Stimulated activated CD8-positive, alpha-beta memory T cell treated with anti-CD3 and anti-CD28 coated beads, Interleukin-4, amount 100 ng/mL, for 48 hours (primary cell): ENCODE measurements around the gene NTM.
"Not testable (repeated sequence)": the region's sequence is repeated elsewhere in the genome, so short reads cannot be mapped to it uniquely, and the experiment has no call there.

Experiments
- DNase-seq: peaks from one replicate; pipeline ENCODE4 v3.0.0-alpha.2; 2020

NTM gene

DNA sequence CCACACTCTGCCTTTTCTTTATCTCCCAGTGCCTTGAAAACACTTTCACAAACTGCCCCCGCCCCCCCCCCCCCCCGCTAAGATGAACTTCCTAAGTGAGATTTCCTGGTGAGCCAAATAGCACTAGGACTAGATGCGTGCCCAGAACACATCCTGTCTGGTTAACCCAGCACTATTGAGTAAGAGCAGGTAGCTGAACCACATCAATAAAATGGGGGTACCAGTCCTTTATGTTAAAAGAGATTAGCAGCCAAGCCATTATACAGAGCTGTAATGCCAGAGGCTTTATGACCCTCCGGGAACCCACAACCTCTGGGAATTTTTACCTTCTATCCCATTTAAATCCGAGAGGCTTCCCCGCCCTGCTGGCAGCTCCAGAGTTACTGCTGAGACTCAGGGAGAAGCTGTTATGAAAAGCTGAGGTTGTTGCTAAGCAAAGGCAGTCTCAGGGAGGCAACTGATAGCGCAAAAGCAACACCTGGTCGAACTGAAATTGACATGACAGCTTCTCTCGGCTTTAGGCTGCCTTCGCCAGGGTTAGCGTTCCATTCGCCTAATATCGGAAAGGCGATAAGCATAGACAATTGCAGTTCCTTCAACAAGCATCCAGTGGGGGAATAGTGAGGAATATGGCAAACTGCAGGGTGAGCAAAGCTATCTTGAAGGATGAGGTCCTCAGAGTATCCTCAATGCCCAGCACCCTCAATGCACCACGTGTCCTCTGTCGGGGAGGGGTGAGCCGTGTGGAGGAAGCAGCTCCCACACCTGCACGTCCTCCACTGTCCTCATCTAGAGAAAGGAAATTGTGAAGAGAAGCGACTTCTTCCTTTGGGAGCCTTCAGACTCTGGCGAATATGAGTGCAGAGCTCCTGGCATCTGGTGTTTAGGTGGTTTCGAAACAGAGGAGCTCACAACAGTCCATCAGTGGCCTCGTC lies 977.0 kb downstream of the NTM start:
- no peak for DNase-seq

DNA sequence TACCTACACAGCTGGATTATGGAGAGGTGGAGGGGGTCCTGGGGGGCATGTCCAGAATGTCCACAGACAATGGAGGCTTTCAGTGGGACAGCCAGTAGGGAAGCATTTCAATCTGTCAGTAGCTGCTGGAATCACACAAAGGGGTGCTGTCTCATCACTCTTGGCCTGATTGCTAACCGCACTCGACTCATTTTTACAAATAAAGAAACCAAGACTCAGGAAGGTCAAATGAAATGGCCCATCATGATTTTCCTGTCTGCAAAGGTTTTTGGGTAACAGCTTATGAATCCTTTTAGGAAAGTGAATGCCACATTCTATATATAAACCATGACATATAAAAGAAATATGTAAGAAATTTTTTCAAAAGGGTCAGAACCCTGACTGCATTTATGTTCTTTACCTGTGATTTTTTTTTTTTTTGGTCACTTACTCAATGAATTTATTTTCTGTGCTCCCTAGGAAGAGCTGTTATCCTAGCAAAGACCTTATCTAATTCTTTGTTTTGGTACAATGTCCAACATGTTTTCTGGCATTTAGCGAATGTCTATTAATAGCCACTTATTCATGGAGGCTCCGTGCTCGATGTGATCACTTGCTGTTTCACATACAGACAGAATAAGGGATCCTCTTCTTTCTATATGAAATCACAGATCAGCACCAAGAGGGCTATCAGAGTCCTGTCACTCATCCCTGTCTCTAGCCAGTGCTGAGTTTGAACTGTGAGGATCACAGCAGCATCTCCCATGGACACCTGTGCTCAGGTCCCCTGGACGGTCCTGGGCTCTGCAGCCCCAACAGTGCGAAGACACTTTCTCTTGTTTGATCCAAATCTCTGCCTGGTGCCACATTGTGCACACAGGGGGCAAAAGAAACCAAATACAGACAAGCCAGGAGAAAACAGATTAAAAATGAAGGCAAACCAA lies 979.7 kb downstream of the NTM start:
- no peak for DNase-seq

DNA sequence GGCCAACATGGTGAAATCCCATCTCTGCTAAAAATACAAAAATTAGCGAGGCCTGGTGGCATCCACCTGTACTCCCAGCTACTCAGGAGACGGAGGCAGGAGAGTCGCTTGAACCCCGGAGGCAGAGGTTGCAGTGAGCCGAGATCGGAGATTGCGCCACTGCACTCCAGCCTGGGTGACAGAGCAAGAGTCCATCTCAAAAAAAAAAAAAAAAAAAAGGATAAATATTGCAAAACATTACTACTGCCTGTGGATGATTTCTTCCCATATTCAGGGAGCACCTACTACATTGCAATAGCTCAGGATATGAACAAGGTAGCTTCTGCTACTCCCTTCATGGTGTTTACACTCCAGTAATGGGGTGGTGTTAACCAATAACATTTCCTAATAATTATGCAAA lies 980.6 kb downstream of the NTM start:
- DNase-seq = no peak

DNA sequence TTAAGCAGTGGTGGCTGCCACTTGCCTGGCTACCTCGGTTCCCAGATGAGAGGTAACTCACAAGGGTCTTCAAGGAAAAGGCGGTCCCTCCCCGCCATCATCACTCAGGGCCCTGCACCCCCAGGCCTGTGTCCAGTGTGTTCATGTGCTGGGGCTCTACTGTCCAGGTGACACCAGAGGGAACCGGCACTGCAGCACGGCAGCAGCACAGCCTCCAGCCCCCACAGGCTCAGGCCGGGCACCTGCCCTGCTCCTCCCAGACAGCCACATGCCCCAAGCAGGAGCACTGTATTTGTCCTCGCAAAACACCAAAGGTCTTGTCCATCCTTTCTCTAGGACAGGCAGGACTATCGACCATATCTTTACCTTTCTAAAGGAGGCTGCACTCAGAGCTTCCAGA lies 982.1 kb downstream of the NTM start:
- DNase-seq = no peak

DNA sequence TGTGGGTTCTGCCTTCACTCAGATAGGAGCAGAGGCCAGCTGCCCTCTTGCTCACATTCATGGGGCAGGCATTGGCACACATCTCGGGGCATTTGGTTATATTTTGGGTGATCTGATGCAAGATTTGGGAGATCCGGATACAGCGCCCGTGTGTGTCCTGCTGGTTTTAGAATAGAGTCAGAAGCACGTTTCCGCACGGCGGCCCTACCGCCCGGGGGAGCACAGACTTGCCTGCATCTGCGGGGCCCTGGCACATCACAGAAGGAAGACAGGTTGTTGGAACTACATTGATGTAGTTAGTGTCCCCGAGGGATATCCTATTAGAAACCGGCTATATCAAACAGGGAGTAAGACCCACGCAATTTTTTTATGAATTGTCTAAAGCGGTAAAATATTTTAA lies 982.8 kb downstream of the NTM start:
- DNase-seq = no peak

DNA sequence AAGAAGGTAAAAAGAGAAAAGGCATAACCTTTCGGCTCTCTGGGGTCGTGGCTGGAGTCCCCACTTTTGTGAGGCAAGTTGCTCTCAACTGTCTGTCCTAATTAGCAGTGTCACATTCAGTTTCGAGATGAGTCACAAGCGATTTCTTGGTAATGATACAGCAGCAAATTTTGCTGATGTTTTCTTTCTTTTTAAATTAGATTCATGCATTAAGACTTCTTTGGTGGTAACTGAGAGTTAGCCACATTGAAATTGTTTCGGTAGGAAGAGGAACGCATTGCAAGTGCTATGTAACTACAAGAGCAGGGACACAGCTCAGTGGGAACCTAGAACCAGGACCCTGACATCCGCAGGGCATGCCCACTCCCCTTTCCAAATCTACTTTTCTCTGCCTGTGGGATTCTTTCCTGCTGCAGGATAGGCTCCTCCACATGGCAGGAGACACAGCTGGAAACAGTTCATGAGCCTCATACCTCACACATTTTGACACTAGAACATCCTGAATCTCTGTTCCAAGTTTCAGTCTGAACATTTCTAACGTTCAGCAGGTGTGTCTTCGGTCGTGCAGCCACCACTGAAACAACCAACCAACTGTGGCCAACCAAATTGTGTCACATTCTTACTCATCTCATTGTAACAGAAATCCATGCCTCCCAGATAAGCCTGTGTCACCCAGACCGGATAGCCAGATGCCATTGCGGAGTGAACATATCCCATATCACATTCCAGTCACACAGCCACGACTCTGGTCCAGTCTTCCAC lies 987.6 kb downstream of the NTM start:
- DNase-seq = no peak

DNA sequence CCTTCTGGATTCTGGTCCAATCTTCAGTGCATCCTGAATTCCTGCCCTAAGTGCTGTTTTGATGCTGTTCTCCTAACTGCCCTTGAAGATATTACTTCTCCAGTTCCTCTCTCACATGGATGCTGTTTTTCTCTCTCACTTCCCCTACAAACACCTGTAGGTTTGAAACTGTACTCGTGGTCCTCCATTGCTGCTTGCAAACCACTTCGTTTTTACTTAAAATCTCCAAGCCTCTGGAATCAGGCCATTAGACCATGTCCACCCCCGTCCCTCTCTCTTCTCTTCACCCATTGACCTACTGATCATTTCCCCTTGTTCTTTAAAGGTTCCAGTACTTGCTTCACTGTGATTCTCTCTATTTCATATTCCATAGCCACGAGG lies 988.1 kb downstream of the NTM start:
- DNase-seq = no peak

DNA sequence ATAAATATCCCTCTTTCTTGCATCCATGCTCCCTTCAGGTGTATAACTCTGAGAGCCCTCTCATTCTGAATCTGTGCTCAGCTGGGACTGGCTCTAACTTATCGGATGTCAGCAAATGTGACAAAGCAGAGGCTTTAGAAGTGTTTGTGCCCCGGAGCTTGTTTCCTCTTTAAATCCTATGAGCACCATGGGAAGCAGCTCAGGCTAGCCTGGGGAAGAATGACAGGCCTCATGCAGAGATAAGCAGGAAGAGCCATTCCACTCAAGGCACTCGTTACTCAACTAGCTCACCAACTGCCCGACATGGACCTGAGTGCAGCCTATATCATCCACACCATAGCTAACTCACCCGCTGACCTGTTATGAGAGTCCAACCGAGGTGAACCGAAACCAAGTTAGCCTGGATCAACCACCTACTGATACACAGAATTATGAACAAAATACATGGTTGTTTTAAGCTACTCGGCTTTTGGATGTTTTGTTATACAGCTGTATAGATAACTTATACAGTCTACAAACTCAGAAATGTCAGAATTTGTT lies 990.7 kb downstream of the NTM start:
- no peak for DNase-seq

DNA sequence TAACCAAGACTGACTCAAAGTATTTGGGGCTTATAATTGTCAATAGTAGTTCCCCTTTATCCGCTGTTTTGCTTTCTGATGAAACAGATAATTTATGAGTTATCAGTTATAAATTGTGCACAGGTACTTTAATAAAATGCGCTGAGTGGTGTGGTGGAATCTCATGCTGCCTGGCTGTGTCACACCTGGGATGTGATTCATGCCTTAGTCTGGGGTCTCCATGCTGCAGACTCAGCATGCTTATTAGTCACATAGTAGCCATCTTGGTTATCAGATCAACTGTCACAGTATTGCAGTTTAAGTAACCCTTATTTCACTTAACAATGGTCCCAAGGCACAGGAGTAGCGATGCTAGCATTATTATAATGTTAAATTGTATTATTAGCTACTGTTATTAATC lies 995.2 kb downstream of the NTM start:
- DNase-seq = no peak

DNA sequence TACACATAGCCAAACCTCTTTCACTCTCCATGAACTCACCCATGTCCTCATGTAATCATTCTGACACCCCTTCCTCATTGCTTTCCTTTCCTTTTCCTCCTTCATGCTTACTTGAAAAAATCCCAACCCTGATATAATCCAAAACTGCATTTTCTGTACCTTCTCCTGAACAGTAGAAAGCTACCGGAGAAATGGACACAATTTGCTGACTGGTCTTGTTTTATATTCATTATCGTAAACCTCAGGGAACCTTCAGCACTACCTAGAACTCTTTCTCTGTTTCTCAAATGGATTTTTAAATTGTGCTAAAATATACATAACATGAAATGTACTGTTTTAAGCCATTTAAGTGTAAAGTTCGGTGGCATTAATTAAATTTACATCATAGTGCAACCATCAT lies 996.9 kb downstream of the NTM start:
- DNase-seq = no peak

DNA sequence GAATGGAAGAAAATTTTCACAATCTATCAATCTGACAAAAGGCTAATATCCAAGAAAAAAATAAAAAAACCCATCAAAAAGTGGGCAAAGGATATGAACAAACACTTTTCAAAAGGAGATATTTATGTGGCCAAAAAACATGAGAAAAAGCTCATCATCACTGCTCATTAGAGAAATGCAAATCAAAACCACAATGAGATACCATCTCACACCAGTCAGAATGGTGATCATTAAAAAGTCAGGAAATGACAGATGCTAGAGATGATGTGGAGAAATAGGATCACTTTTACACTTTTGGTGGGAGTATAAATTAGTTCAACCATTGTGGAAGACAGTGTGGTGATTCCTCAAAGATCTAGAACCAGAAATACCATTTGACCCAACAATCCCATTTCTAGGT lies 999.7 kb downstream of the NTM start:
- DNase-seq = not testable (repeated sequence)

DNA sequence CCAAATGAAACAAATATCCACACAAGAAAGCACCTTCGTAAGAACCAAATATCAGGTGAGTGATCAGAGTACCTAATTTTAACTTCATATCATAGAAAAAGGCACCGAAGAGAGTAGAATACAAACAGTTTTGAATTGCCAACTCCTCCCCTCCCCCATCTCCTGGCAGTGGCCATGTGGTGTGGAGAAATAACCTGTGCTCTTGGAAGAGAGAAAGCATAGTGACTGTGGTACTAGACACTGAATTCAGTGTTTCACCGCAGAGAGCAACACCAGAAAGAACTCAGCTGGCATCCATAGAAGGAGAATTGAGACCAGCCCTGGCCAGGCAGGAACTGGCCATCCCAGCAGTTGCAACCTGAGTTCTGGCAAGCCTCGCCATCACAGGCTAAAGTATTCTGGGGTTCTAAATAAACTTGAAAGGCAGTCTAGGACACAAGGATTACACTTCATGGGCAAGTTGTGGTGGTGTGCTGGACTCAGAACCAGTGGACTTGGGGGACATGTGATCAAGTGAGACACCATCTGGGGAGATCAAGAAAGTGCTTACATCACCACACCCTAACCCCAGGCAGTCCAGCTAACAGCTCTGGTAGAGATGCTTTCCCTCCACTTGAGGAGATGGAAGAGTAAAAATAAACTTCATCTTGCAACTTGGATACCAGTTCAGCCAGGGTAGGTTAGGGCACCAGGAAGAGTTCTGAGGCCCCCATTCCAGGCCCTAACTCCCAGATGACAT lies 1003.2 kb downstream of the NTM start:
- no peak for DNase-seq

DNA sequence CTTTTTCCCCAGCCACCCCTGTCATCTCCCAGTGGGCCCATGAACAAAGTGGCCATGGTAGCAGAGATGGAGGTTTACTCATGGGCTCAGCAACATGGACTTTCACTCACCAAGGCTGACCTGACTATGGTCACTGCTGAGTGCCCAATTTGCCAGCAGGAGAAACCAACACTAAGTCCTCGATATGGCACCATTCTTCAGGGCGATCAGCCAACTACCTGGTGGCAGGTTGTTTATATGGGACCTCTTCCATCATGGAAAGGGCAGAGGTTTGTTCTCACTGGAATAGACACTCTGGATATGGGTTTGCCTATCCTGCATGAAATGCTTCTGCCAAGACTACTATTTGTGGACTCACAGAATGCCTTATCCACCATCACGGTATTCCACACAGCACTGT lies 1009.1 kb downstream of the NTM start:
- no peak for DNase-seq
